ENCODE results near the gene PCOLCE2. TPM values are rescaled to one million over a fixed set of nuclear protein-coding genes. Genes with fewer than 3 reads are reported as not detected.

Gene PCOLCE2
- total RNA-seq, 4 donors from 2014 or later: 10.4 to 17.1 (median 12.8) TPM

- DNase-seq (ENCODE audit: low spot score in 2 of 2): no peak
- TF ChIP-seq POLR2A (IDR thresholded peaks at IDR 0.05): no peak
- no peak overlapping the region for H3K4me3 ChIP-seq (ENCODE audit: low read depth, poor library complexity, severe bottlenecking)
- intact Hi-C loops (cut with DNase I; ENCODE audit: low total_unique reads): no loop called here
Measured at GRCh38 chr3:142819179-142819578, 69.7 kb downstream of the PCOLCE2 start.

- intact Hi-C loops (cut with DNase I; ENCODE audit: low total_unique reads): no loop called here
- TF ChIP-seq POLR2A (IDR thresholded peaks at IDR 0.05) (no peak), CTCF (IDR thresholded peaks at IDR 0.05) (no peak)
- no peak overlapping the region for H3K4me3 ChIP-seq (ENCODE audit: low read depth, poor library complexity, severe bottlenecking)
- WGBS, 2 donors: 73 to 86% methylated on average over 9 of the region's 9 CpGs
- no peak for DNase-seq (ENCODE audit: low spot score in 2 of 2)
Measured at GRCh38 chr3:142818651-142819050, 70.2 kb downstream of the PCOLCE2 start.

GRCh38 chr3:142817897-142818296 is 71.0 kb downstream of the PCOLCE2 start:
- intact Hi-C loops (cut with DNase I; ENCODE audit: low total_unique reads): no loop called here
- no peak for DNase-seq (ENCODE audit: low spot score in 2 of 2)
- 49 to 50% methylated on average over 7 of the region's 7 CpGs for WGBS, 2 donors
- TF ChIP-seq POLR2A (IDR thresholded peaks at IDR 0.05) (no peak), CTCF (IDR thresholded peaks at IDR 0.05) (no peak)
- H3K4me3 ChIP-seq (ENCODE audit: low read depth, poor library complexity, severe bottlenecking): no peak overlapping the region

GRCh38 chr3:142817356-142817755 is 71.5 kb downstream of the PCOLCE2 start:
- DNase-seq (ENCODE audit: low spot score in 2 of 2): no peak
- TF ChIP-seq POLR2A (IDR thresholded peaks at IDR 0.05) (no peak), CTCF (IDR thresholded peaks at IDR 0.05) (no peak)
- intact Hi-C loops (cut with DNase I; ENCODE audit: low total_unique reads): no loop called here
- no peak overlapping the region for H3K4me3 ChIP-seq (ENCODE audit: low read depth, poor library complexity, severe bottlenecking)
- WGBS, 2 donors: 28 to 61% methylated on average over 1 of the region's 1 CpG

GRCh38 chr3:142815803-142816202 is 73.1 kb downstream of the PCOLCE2 start:
- 91 to 95% methylated on average over 6 of the region's 6 CpGs for WGBS, 2 donors
- TF ChIP-seq POLR2A (IDR thresholded peaks at IDR 0.05): no peak
- no peak for TF ChIP-seq CTCF (IDR thresholded peaks at IDR 0.05)

GRCh38 chr3:142809259-142809658 is 79.6 kb downstream of the PCOLCE2 start:
- TF ChIP-seq CTCF (IDR thresholded peaks at IDR 0.05) (no peak), POLR2A (IDR thresholded peaks at IDR 0.05) (no peak)
- 79 to 84% methylated on average over 3 of the region's 3 CpGs for WGBS, 2 donors
- no peak overlapping the region for H3K4me3 ChIP-seq (ENCODE audit: low read depth, poor library complexity, severe bottlenecking)
- DNase-seq (ENCODE audit: low spot score in 2 of 2): no peak
- intact Hi-C loops (cut with DNase I; ENCODE audit: low total_unique reads): no loop called here

More at GRCh38 chr3:142815803-142816202, 73.1 kb downstream of the PCOLCE2 start:
- no peak for DNase-seq (ENCODE audit: low spot score in 2 of 2)
- intact Hi-C loops (cut with DNase I; ENCODE audit: low total_unique reads): no loop called here
- H3K4me3 ChIP-seq (ENCODE audit: low read depth, poor library complexity, severe bottlenecking): no peak overlapping the region
